HT-29 (cell line): ENCODE data around the gene TSC22D3. TPM values are rescaled to one million over a fixed set of nuclear protein-coding genes. Genes with fewer than 3 reads are reported as not detected.

ENCODE experiments used
- total RNA-seq: library from RNA; depleted of rRNA; stranded (reverse); fragments of >200 nt; shearing (Covaris generic); gene quantifications from 2 replicates; pipeline ENCODE4 v1.2.3, GENCODE V29; 2014; rRNA removed

The TSC22D3 gene
- total RNA-seq, 1 experiment from 2014 or later = 54.6 TPM

Other genes starting within 250 kb of the TSC22D3 start
- gene PRPS1, start 147.3 kb downstream of the TSC22D3 start, total RNA-seq = 34.4 and 37.8 TPM in 2 replicates
- not detected in 2 replicates for gene NCBP2L, start 1.9 kb upstream of the TSC22D3 start, total RNA-seq
- gene MID2, start 50.1 kb upstream of the TSC22D3 start, total RNA-seq = 0.58 and 1.2 TPM in 2 replicates
- gene TEX13B, start 206.6 kb upstream of the TSC22D3 start, total RNA-seq = not detected in 2 replicates